K562 (cell line): ENCODE results near the gene EYA4. TPM values are rescaled to one million over a fixed set of nuclear protein-coding genes. Genes with fewer than 3 reads are reported as not detected.

Source experiments
- ATAC-seq: fragments of 200-7000 bp; cut with Tn5 transposase; 3 replicates; pipeline ENCODE4 v1.9.1; 2020; ENCODE audit warnings: moderate library complexity
- BruUV-seq: library from RNA; stranded (reverse); fragments of 400-500 nt; replicated peaks from 2 replicates; lab custom pipeline; 2021; lab: Mats Ljungman, UMichigan
- CTCF ChIA-PET: fragments of 300-600 bp; formaldehyde crosslinking; extraction: SDS; loops from one replicate; lab custom pipeline; 2021; ENCODE audit warnings: low intra/inter-chr PET ratio; lab: Yijun Ruan, JAX
- POLR2A ChIA-PET: fragments of 300-600, 350-650 bp; sonication (Branson Sonifier 250); formaldehyde crosslinking; extraction: SDS; loops from one replicate; lab custom pipeline; 2021; ENCODE audit warnings: antibody characterized with exemption, inconsistent platforms; lab: Yijun Ruan, JAX
- DNase-seq, 4 experiments: peaks; one replicate each; pipeline versions ENCODE4 v3.0.0 to v3.0.0-alpha.2; 2011 to 2018; ENCODE audit warnings: low spot score in 3 of 4, mixed read lengths in 3 of 4; ENCODE audit errors: extremely low read depth in 1 of 4
- FAIRE-seq: peaks from 2 replicates; lab custom pipeline; 2011; peaks lifted over from hg19 to GRCh38; lab: Jason Lieb, UNC
- H2AFZ ChIP-seq: 2 replicates; pipeline ENCODE4 v1.6.0; 2011; ENCODE audit warnings: low read depth, low read length, control low read depth, inconsistent platforms
- H3K27ac ChIP-seq: fragments of 200-600 bp; 3 replicates; pipeline ENCODE4 v1.8.0; 2011; ENCODE audit warnings: low read depth, mild to moderate bottlenecking, control low read depth, inconsistent platforms, low read length, moderate library complexity, mixed read lengths; ENCODE audit errors: extremely low read depth
- H3K27me3 ChIP-seq, 2 experiments: fragments of 300-600 bp in 1 of 2; 2 replicates in 1 of 2; 3 replicates in 1 of 2; pipeline versions ENCODE4 v1.6.0 to v1.8.0; 2011; ENCODE audit warnings: inconsistent platforms in 2 of 2, low read length in 2 of 2, mild to moderate bottlenecking in 1 of 2, mixed read lengths in 1 of 2, moderate library complexity in 1 of 2; ENCODE audit not compliant: control insufficient read depth in 2 of 2, insufficient read depth in 2 of 2
- H3K36me3 ChIP-seq: fragments of 300-600 bp; 3 replicates; pipeline ENCODE4 v1.8.0; 2011; ENCODE audit warnings: mild to moderate bottlenecking, low read length, inconsistent platforms; ENCODE audit not compliant: control insufficient read depth, insufficient read depth
- H3K4me1 ChIP-seq, 2 experiments: fragments of 200-600 bp in 1 of 2; replicated peaks in 1 of 2; 2 replicates in 1 of 2; 3 replicates in 1 of 2; pipeline versions ENCODE4 v1.5.1 to v1.8.0; 2011; ENCODE audit warnings: inconsistent platforms in 2 of 2, low read length in 2 of 2, mild to moderate bottlenecking in 1 of 2, mixed read lengths in 1 of 2, moderate library complexity in 1 of 2; ENCODE audit not compliant: control insufficient read depth in 2 of 2, insufficient read depth in 2 of 2
- H3K4me2 ChIP-seq: 2 replicates; pipeline ENCODE4 v1.6.1; 2011; ENCODE audit warnings: low read length, control low read depth, inconsistent platforms, mixed read lengths; ENCODE audit not compliant: insufficient read depth
- H3K4me3 ChIP-seq: fragments of 200-600 bp; sonication (generic), shearing (Covaris generic); 2 replicates; pipeline ENCODE4 v1.5.1; 2016; ENCODE audit warnings: control low read depth, inconsistent platforms
- H3K79me2 ChIP-seq: fragments of 200-600 bp; 3 replicates; pipeline ENCODE4 v1.8.0; 2011; ENCODE audit warnings: low read length, inconsistent platforms; ENCODE audit not compliant: control insufficient read depth, insufficient read depth
- H3K9ac ChIP-seq, 2 experiments: 2 replicates each; pipeline versions ENCODE4 v1.6.0 to v1.6.1; 2011; ENCODE audit warnings: low read depth in 2 of 2, low read length in 2 of 2, control low read depth in 1 of 2, inconsistent platforms in 1 of 2, mild to moderate bottlenecking in 1 of 2, mixed read lengths in 1 of 2; ENCODE audit not compliant: insufficient read depth in 1 of 2
- H3K9me1 ChIP-seq: one replicate; pipeline ENCODE4 v1.6.0; 2011; ENCODE audit warnings: inconsistent platforms, mild to moderate bottlenecking, low read length, moderate library complexity; ENCODE audit not compliant: control insufficient read depth, insufficient read depth
- H3K9me3 ChIP-seq: replicated peaks from 2 replicates; pipeline ENCODE4 v1.5.1; 2011; ENCODE audit warnings: low read depth, low read length, inconsistent platforms; ENCODE audit not compliant: control insufficient read depth, insufficient read depth
- H4K20me1 ChIP-seq: replicated peaks from 2 replicates; pipeline ENCODE4 v1.6.1; 2011; ENCODE audit warnings: low read length, inconsistent platforms, mixed read lengths; ENCODE audit not compliant: control insufficient read depth, insufficient read depth
- CTCF ChIP-seq, 3 experiments: IDR thresholded peaks in 2 of 3; conservative IDR thresholded peaks in 1 of 3; 2 replicates each; pipeline ENCODE4 v1.5.1; 2011 to 2012; ENCODE audit warnings: low read length in 3 of 3, mild to moderate bottlenecking in 3 of 3, control low read depth in 2 of 3, improper control_type of control experiment in 1 of 3, inconsistent platforms in 1 of 3, low read depth in 1 of 3, mixed read lengths in 1 of 3, moderate library complexity in 1 of 3; ENCODE audit not compliant: insufficient read depth in 2 of 3
- RAD21 ChIP-seq, 2 experiments: fragments of 250-450 bp in 1 of 2; fragments of 450-650 bp in 1 of 2; sonication (Bioruptor Pico) in 1 of 2; formaldehyde crosslinking in 1 of 2; IDR thresholded peaks in 1 of 2; conservative IDR thresholded peaks in 1 of 2; 2 replicates each; pipeline versions ENCODE4 v1.4.0 to v1.8.0; 2020 to 2022; ENCODE audit warnings: mild to moderate bottlenecking in 2 of 2, moderate library complexity in 1 of 2
- REST ChIP-seq, 2 experiments: fragments of 450-650 bp; formaldehyde crosslinking in 1 of 2; IDR thresholded peaks; 2 replicates each; pipeline versions ENCODE4 v1.4.0 to v1.6.1; 2014 to 2020; ENCODE audit warnings: mild to moderate bottlenecking in 2 of 2, borderline replicate concordance in 1 of 2, low read depth in 1 of 2
- SMARCE1 ChIP-seq: fragments of 450-650 bp; IDR thresholded peaks from 2 replicates; pipeline ENCODE4 v1.7.1; 2016; ENCODE audit warnings: mild to moderate bottlenecking
- SMC3 ChIP-seq: conservative IDR thresholded peaks from 2 replicates; pipeline ENCODE4 v1.6.1; 2011; ENCODE audit warnings: low read depth, low read length, improper control_type of control experiment; ENCODE audit not compliant: insufficient read depth
- ZNF146 ChIP-seq: IDR thresholded peaks from one replicate; pipeline ENCODE4 v1.6.1; 2018; ENCODE audit warnings: missing compliant biosample characterization; ENCODE audit not compliant: unreplicated experiment
- WGBS: fragments of 100-300 bp; shearing (Covaris generic); methylation state at CpG from one replicate; pipeline ENCODE4 v1.1.6; 2016; ENCODE audit warnings: low coverage, mixed read lengths; ENCODE audit not compliant: insufficient coverage; ENCODE audit errors: missing lambda C conversion rate; 5-methylcytosine and 5-hydroxymethylcytosine counted together
- in situ Hi-C: fragments of 300-500 bp; cut with MboI; formaldehyde crosslinking; loops from 4 replicates; pipeline ENCODE4 v1.15.0; 2018; ENCODE audit warnings: inconsistent platforms, mixed read lengths
- intact Hi-C: fragments of 100-400 bp; cut with micrococcal nuclease; formaldehyde crosslinking; loops from 2 replicates; pipeline ENCODE4 v1.14.2; 2022
- polyA plus RNA-seq, 8 experiments: library from polyadenylated mRNA; depleted of rRNA in 4 of 8; stranded (reverse) in 5 of 8; unstranded in 3 of 8; fragments of >200 nt; fragmentation: Nextera tagmentation in 2 of 8; fragmentation: Illumina TruSeq in 1 of 8; extraction: Ambion mirVana in 2 of 8; extraction: Trizol in 1 of 8; gene quantifications; 2 replicates each; pipeline versions ENCODE4 v1.2.1 to v1.2.3, GENCODE V29; 2011 to 2014; ENCODE audit warnings: inconsistent platforms in 1 of 8, missing spikeins in 1 of 8
- total RNA-seq, 7 experiments: library from RNA; depleted of rRNA in 6 of 7; stranded (reverse); fragments of >200 nt in 6 of 7; fragmentation: Illumina TruSeq in 2 of 7; extraction: Trizol in 2 of 7; gene quantifications; 2 replicates each; pipeline versions ENCODE4 v1.2.1 to v1.2.3, GENCODE V29; 2011 to 2021; ENCODE audit warnings: low replicate concordance in 1 of 7
- TF ChIP-seq, protein P1 (sequence below): fragments of 450-650 bp; formaldehyde crosslinking; IDR thresholded peaks from 2 replicates; pipeline ENCODE4 v1.4.0; 2020; ENCODE audit warnings: mild to moderate bottlenecking, moderate library complexity

EYA4 gene
- total and polyA plus RNA-seq, 9 of the 15 experiments (the other 6 are each of a cell fraction or from before 2014, with no cell fraction given), result 0.03 to 0.04 TPM; not detected in 7

- intact Hi-C loops (loop anchor here (1.0 to 10.0 kb wide), 6 partner anchors 369 to 1629 kb away; no protein-coding TSS in a partner anchor), in situ Hi-C loops (loop anchor here (5.0 to 25.0 kb wide), 3 partner anchors 591 to 1641 kb away; no protein-coding TSS in a partner anchor)
- no peak overlapping the region for H3K4me3 ChIP-seq
- ChIA-PET POLR2A (no interaction called here), CTCF (interaction anchor here (0.7 to 1.7 kb wide), 6 partner anchors 589 to 884 kb away, joined by 3 to 11 read pairs (median 4); no protein-coding TSS in a partner anchor)
- no peaks in the 10 kb centered on the region for H3K9me3 ChIP-seq
- H3K4me2 ChIP-seq, result no peak overlapping the region
- WGBS, result 0% methylated on average over 4 of the region's 4 CpGs
- H3K9ac ChIP-seq, result no peak overlapping the region
- BruUV-seq, result no TSS peak
- H3K79me2 ChIP-seq, result no peaks in the 10 kb centered on the region
- H3K27me3 ChIP-seq, result no peaks in the 10 kb centered on the region
- FAIRE-seq, result peak; percentile 80
- peak; percentile 51 to 72 (median 53); a peak in 4 of 6 replicates for TF ChIP-seq CTCF (IDR thresholded peaks at IDR 0.05 in 2 of 3, conservative IDR thresholded peaks at IDR 0.05 in 1 of 3; ENCODE audit: insufficient read depth in 2 of 3, low read depth in 1 of 3, low read length in 3 of 3)
- no peak for TF ChIP-seq ZNF146 (CRISPR knock-in tag)
- no peak for TF ChIP-seq SMARCE1
- TF ChIP-seq RAD21 (CRISPR knock-in tag; conservative IDR thresholded peaks at IDR 0.05 in 1 of 2, IDR thresholded peaks at IDR 0.05 in 1 of 2), result peak; percentile 74 to 76
- TF ChIP-seq, protein P1, sequence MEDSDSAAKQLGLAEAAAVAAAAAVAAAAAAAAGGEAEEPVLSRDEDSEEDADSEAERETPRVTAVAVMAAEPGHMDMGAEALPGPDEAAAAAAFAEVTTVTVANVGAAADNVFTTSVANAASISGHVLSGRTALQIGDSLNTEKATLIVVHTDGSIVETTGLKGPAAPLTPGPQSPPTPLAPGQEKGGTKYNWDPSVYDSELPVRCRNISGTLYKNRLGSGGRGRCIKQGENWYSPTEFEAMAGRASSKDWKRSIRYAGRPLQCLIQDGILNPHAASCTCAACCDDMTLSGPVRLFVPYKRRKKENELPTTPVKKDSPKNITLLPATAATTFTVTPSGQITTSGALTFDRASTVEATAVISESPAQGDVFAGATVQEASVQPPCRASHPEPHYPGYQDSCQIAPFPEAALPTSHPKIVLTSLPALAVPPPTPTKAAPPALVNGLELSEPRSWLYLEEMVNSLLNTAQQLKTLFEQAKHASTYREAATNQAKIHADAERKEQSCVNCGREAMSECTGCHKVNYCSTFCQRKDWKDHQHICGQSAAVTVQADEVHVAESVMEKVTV (CRISPR knock-in tag), result peak; percentile 66
- TF ChIP-seq REST (IDR thresholded peaks at IDR 0.05; ENCODE audit: borderline replicate concordance), result peak; percentile 66; the same call in 1 of the 2 replicates
- no peak for TF ChIP-seq REST (CRISPR knock-in tag; IDR thresholded peaks at IDR 0.05; ENCODE audit: low read depth)
- peak; percentile 44; the same call in 1 of the 2 replicates for TF ChIP-seq SMC3
- H3K27ac ChIP-seq, result no peak overlapping the region
- H4K20me1 ChIP-seq, result no peaks in the 10 kb centered on the region
- H3K36me3 ChIP-seq, result no peaks in the 10 kb centered on the region
- H2AFZ ChIP-seq, result no peak overlapping the region
- no peaks in the 10 kb centered on the region for H3K9me1 ChIP-seq
- peak; percentile 15 to 59 (median 26) for DNase-seq
- no peaks in the 10 kb centered on the region for H3K4me1 ChIP-seq
- peak; percentile 92 for ATAC-seq
These were observed 312.5 kb downstream of the EYA4 start for GRCh38 chr6:133553652-133554051.
